Activated naive CD4-positive, alpha-beta T cell treated with anti-CD3 and anti-CD28 coated beads, Interleukin-2, amount 50 U/mL, for 16 hours (primary cell): Measurements from ENCODE around the gene SLC25A48.
"Not testable (repeated sequence)": the region's sequence is repeated elsewhere in the genome, so short reads cannot be mapped to it uniquely, and the experiment has no call there.

Experiments
- DNase-seq: peaks from one replicate; pipeline ENCODE4 v3.0.0-alpha.2; 2020

The SLC25A48 gene

GRCh38 chr5:135830384-135830700, 4.1 kb upstream of the SLC25A48 start:
- no peak for DNase-seq

DNA sequence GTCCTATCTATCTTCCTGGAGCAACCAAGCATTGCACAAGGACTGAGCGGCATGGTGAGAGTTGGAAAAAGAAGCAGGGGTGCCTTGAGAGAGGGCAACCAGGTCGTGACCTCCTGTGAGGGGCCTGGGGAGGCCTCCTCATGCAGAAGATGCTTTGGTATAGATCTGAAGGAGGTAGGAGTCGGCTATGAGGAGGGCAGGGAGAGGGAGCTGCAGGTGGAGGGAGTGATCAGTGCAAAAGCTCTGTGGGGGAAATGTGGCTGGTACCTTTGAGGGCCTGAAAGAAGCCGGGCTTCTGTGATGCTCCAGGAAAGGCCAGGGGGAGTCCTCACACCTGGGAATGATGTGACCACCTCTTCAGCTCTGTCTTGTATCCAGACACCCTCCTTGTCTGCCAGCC, 3.6 kb upstream of the SLC25A48 start:
- no peak for DNase-seq

GRCh38 chr5:135831439-135831838, 3.0 kb upstream of the SLC25A48 start:
- no peak for DNase-seq

DNA sequence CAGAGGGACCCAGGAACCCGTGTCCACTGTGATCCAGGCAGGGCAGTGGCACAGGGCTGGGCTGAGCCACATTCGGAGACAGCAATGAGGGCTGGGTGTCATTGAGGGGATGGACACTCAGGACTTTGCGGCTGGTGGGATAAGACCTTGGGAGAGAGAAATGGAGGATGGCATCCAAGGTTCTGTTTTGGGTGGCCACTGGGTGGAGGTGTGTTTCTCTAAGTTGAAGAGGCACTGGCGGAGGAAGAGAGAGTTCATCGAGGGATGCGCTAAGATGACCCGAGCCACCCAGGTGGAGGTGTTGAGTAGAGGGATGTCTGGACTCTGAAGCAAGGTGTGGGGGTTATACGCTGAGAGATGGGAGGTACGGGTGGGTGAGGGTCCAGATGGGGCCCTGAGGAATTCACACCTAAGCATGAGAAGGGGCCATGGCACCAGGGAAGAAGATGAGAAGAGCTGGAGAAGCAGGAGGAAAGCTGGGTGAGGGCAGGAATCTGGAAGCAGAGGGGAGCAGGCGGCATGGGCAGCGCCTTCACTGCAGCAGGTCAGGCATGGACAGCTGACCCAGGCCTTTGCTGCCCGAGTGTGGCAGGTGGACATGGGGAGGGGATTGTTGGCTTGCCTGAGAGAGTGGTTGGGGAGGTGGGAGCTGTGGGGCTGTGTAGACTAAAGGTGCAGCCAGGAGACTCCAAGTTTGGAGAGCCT, 2.5 kb upstream of the SLC25A48 start:
- no peak for DNase-seq

DNA sequence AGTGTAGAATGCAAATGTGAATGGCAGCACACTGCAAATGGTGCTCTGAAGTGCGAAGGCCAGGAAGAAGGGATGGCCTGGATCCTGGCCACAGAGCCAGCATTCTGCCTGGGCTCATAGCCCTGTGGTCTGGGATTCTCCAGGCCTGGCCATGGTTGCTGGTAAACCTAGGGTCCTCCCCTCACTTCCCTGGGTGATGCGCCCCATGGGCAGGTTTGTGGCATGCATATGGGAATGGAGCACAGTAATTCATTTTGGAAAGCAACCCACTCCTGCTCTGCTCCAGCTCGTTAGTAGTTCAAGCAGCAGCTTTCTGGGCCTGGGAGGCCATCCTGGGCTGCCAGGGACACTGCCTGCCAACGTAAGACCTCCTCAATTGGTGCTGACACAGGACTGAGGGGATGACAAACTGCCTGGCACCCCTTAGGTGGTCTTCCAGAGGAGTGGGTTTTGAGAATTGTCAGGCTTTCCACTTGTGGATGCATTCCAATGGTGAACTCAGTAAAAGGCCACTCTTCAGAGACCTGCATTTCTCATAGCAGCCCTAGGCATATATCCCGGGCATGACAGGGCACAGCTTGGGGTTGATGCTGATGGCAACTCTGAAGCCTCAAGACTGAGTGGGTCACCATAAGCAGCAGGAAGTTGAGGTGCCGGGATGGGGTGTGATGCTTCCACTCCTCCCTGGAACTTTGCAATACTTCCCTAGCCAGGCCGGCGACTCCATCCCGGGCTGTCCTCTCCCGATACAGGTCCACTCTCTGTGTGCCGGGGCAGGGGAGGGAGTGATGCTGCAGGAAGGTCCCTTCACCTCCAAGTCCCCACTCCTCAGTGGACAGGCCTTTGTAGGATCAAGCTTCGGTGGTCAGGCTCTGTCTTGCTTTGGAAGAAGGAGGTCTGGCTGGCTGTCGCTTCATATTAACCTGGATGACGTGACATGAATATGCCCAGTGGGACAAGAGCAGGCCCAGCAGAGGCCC, 1.2 kb upstream of the SLC25A48 start:
- DNase-seq, result no peak

DNA sequence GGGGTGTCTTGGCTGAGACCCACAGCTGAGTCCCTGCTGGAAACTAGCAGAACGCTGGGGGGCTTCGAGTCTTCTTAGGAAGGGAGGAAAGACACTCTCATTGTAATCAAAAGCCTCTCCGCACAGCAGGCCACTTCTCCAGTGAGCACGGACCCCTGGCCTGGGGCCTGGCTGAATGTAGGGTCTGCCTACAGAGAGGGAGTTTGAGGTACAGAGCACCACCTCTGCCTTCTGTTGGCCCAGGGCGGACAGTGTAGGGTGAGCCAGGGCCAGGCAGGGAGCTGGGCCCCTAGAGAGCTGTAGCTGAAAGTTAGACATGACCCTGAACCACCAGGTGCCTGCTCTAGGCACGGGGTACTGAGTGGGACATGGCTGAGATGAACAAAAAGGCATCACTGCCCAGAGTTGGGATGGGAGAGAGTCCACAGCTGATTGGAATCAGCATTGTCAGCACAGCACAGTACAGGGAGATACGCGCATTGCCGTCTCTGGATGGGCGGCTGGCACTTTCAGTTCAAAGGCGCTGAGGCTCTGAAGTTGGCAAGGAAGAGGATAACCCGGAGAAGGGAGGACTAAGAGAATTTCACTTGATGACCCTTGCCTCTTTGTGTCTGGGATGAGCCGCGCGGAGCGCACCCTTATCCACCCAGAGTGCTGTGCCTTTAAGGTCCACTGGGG, 363 bp upstream of the SLC25A48 start:
- no peak for DNase-seq

- DNase-seq, result no peak
These were observed 1.3 kb downstream of the SLC25A48 start for GRCh38 chr5:135835766-135836165.

- DNase-seq, result not testable (repeated sequence)
These were observed 3.9 kb downstream of the SLC25A48 start for GRCh38 chr5:135838395-135838794.

DNA sequence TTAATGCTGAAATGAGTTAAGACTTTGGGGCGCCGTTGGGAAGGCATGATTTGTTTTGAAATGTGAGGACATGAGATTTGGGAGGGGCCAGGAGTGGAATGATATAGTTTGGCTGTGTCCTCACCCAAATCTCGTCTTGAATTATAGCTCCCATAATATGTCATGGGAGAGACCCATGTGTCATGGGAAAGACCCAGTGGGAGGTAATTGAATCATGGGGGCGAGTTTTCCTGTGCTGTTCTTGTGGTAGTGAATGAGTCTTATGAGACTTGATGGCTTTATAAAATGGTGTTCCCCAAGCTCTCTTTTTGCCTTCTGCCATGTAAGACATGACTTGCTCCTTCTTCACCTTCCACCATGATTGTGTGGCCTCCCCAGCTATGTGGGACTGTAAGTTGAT, 5.1 kb downstream of the SLC25A48 start:
- no peak for DNase-seq

- DNase-seq, result no peak
These were observed 6.5 kb downstream of the SLC25A48 start for GRCh38 chr5:135840959-135841358.

DNA sequence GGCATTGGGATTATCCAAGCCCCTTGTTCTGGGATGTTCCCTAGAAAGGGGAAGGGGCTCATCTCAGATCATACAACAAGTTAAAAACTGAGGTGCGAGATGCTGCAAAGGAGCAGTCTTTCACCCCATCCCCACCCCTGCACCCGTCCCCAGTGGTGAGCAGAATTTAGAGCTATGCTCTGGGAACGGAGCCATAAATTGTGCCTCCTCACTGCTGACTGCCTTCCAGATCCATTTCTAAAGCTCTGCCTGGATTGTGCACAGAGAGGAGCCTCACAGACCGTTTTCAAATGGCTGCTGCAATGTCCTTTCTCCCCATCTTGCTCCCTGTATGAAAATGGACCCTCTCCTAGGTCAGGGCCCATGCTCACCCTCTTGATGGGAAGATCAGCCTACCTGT, 8.3 kb downstream of the SLC25A48 start:
- no peak for DNase-seq

- no peak for DNase-seq
These were observed 9.3 kb downstream of the SLC25A48 start for GRCh38 chr5:135843571-135844337.

GRCh38 chr5:135846311-135846710, 11.8 kb downstream of the SLC25A48 start:
- DNase-seq, result no peak

GRCh38 chr5:135847976-135848375, 13.5 kb downstream of the SLC25A48 start:
- no peak for DNase-seq

- no peak for DNase-seq
These were observed 15.8 kb downstream of the SLC25A48 start for GRCh38 chr5:135850231-135850630.

GRCh38 chr5:135850671-135851070, 16.2 kb downstream of the SLC25A48 start:
- no peak for DNase-seq

DNA sequence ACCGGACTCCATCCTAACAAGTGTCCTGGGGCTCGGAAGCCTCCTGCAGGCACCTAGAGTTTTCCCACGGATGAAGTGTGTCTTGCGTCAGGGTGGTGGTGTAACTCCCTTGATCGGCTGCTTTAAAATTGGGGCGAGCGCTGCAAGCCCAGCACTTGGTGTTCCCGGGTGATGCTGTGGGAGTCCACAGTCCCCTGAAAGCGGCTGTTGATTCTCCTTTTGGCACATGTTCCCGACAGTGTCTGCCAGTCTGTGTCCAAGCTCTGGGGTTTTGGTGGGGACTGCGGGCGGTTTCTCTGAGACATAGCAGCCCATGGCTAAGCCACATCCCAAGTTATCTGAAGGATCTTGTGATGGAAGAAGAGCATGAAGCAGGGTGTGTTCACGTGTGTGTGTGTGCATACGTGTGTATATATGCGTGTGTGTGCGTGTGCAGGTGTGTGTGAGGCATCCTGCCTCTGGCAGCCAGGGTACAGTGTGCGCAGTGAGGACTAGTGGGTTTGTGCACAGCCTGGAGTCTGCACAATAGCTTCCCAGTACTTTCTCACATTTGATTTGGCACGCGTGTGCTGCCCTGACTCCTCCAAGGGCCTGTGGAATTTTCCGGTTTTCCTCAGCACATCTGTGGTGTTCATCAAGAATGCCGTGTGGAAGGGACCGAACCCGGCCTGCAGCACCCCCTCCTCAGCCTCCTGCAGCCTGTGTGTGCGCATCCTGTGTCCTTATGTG, 16.9 kb downstream of the SLC25A48 start:
- DNase-seq, result no peak

DNA sequence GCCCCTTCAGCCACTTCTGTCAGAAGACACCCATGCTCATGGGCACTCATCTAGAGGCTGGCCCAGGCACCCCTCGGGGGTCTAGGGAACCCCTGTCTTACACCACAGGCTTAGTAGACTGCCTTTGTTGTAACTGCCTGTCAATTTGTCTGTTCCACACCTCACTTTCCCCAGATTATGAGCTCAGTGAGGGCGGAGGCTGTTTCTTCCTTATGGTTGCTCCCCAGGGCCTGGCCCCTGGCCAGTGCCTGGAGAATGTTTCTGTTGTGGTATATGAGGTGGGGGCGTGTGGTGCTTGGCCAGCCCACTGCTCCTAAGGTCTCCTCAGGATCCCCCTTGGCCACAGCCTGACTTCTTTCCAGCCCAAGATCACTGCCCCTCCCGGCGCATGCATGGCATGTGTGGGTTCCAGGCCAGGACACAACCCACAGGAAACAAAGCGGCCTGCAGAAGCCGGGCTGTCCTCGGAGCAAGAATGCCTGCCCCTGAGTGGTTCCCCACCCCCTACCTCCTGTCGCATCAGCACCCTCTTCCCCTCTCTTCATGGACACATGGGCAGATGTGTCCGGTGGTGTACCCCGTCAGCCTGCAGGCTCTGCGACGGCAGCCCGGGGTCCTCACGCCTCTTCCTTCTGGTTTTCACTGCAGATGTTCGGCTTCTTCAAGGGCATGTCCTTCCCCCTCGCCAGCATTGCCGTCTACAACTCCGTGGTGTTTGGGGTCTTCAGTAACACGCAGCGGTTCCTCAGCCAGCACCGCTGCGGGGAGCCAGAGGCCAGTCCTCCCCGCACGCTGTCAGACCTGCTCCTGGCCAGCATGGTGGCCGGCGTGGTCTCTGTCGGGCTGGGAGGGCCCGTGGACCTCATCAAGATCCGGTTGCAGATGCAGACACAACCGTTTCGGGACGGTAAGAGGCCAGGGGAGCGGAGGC, 17.7 kb downstream of the SLC25A48 start:
- DNase-seq, result no peak

DNA sequence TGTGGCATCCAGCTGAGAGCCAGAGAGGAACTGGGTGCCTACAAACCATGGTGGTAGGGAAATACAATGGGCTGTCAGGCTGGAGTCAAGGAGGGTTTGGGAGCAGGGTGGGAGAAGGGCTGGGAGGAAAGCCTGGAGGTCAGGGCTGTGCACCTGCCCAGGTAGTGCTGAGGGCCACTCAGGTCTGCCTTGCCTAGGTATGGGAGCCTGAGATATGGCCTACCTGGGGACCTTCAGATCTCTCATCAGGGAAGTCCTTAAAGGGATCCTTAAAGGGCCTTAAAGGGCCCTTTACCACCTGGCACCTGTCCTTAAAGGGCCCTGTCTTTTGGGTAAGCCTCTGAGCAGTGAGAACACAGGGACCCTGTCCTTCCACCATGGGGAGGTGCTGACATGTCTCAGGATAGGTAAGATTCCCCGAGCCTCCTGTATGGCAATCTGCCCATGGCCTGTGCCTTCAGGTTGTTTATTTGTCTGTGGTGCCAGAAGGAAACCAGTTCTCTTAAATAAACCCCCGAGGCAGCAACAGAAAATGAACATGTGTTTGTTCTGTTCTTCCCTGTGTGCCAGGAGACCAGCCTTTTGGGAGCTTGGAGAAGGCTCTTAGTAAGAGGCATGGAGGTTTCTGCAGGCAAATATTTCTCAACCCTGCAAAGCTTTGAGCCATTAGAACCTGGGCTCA, 23.3 kb downstream of the SLC25A48 start:
- DNase-seq, result no peak

- not testable (repeated sequence) for DNase-seq
These were observed 24.7 kb downstream of the SLC25A48 start for GRCh38 chr5:135859186-135859585.
